IPS-15b (cell line): ENCODE measurements around the gene PAM16.
"Not testable (repeated sequence)": the region's sequence is repeated elsewhere in the genome, so short reads cannot be mapped to it uniquely, and the experiment has no call there.

Experiments
- H3K27me3 ChIP-seq: one replicate; pipeline ENCODE4 v1.6.1; 2013; ENCODE audit warnings: low read length; ENCODE audit not compliant: control insufficient read depth, insufficient read depth
- H3K36me3 ChIP-seq: one replicate; pipeline ENCODE4 v1.6.1; 2013; ENCODE audit warnings: low read length; ENCODE audit not compliant: control insufficient read depth, insufficient read depth
- H3K4me1 ChIP-seq: one replicate; pipeline ENCODE4 v1.6.1; 2013; ENCODE audit warnings: mild to moderate bottlenecking, low read length; ENCODE audit not compliant: control insufficient read depth, insufficient read depth
- H3K4me3 ChIP-seq: one replicate; pipeline ENCODE4 v1.5.1; 2013; ENCODE audit warnings: low read depth, low read length
- H3K9ac ChIP-seq: one replicate; pipeline ENCODE4 v1.6.1; 2013; ENCODE audit warnings: low read depth, mild to moderate bottlenecking, low read length
- H3K9me3 ChIP-seq: one replicate; pipeline ENCODE4 v1.6.1; 2013; ENCODE audit warnings: mild to moderate bottlenecking, low read length; ENCODE audit not compliant: control insufficient read depth, insufficient read depth

Gene PAM16

DNA sequence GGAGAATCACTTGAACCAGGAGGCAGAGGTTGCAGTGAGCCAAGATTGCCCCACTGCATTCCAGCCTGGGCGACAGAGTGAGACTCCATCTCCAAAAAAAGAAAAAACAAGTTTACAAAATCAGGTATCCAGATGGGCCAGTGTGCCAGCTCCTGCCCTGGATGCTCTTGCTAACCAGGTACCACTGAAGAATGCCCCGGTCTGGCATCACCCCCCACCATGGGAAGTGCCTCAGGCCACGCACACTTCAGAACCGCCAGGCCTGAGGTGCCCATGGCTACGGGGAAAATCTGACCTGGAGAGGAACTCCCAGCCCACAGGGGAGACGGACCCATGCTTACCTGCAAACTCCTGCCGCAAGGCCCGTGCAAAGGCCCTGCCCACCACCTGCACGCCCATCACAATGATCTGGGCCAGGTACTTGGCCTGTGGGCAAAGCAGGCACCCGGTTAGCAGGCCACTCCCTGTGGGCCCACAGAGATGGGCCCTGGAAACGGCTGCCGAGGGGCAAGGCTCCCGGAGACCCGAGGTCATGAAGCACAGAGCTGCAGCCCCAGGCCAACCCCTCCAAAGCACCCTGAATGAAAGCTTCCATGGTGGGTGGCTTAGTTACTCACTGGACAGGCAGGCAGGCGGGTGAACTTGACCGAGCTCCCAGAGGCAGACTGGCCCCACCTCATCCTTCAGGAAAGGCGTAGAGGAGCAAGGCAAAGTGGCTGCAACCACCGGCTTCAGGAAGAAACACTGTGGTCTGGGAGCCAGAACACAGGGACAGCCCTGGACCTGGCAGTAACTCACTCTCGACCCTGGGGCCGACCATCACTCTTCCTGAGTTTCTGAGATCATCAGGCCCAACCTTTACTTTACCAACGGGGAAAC, 8.0 kb downstream of the PAM16 start:
- no peaks in the 10 kb centered on the region for H3K9me3 ChIP-seq
- no peak overlapping the region for H3K4me3 ChIP-seq
- no peaks in the 10 kb centered on the region for H3K27me3 ChIP-seq
- H3K4me1 ChIP-seq, result no peaks in the 10 kb centered on the region
- H3K9ac ChIP-seq, result no peak overlapping the region
- H3K36me3 ChIP-seq, result peaks cover 29% of the 10 kb centered on the region

DNA sequence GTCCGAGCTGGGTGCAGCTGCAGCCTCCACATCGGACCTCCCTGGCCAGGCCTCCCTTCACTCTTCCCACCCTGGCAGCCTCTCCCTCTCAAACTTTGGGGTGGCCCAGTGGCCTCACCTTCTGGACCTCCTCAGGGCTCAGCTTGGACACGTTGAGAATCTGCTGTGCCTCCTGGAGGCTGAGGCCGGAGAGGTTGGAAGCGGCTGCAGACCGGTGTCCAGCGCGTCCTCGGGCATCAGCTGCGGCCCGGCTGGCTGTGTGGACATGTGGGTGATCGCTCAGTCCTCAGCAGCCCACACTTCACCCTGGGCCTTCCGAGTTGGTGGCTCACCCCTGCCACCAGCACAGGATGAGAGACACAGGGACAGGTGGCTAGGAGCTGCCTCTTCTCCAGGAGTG, 9.9 kb downstream of the PAM16 start:
- H3K27me3 ChIP-seq, result no peaks in the 10 kb centered on the region
- no peaks in the 10 kb centered on the region for H3K9me3 ChIP-seq
- no peak overlapping the region for H3K4me3 ChIP-seq
- no peaks in the 10 kb centered on the region for H3K4me1 ChIP-seq
- peaks cover 33% of the 10 kb centered on the region for H3K36me3 ChIP-seq
- no peak overlapping the region for H3K9ac ChIP-seq

DNA sequence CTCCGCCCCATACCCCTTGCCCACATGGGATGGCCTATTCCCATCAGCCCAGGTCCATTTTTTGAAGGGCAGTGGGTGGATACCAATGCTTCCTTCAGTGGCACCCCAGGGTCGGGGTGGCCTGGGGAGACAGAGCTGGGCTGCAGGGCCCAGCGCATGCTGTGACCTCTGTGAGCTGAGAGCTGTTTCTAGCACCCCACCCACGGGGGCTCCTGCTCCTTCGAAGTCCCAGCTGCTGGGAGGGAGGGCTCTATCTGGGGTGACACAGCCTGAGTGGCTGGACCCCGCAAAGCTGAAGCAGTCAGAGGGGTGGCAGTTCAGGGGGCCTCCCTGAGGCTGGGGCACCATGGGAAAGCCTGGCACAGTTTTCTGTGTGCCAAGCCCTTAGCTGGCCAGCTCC, 10.7 kb downstream of the PAM16 start:
- H3K4me1 ChIP-seq, result no peaks in the 10 kb centered on the region
- H3K9ac ChIP-seq, result no peak overlapping the region
- H3K4me3 ChIP-seq, result no peak overlapping the region
- no peaks in the 10 kb centered on the region for H3K27me3 ChIP-seq
- H3K36me3 ChIP-seq, result peaks cover 37% of the 10 kb centered on the region
- H3K9me3 ChIP-seq, result no peaks in the 10 kb centered on the region

DNA sequence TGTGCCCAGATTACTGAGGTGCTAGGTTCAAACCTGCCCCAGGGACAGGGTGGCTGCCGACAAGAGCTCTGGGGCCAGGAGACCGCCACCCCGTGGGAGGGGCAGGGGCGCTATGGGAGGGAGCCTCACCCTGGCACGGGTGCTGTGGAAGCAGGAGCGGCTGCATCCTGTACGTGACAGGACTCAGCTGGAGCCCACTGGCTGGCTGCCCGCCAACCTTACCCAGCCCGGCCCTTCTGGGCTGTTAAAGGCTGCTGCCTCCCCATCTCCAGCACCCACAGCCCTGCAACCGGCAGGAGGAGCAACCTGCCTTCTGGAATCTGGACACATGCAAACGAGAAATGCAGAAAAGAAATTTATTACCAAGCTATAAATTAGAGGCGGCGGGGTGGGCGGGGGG, 11.2 kb downstream of the PAM16 start:
- no peaks in the 10 kb centered on the region for H3K4me1 ChIP-seq
- peaks cover 35% of the 10 kb centered on the region for H3K36me3 ChIP-seq
- no peak overlapping the region for H3K9ac ChIP-seq
- H3K4me3 ChIP-seq, result no peak overlapping the region
- no peaks in the 10 kb centered on the region for H3K27me3 ChIP-seq
- H3K9me3 ChIP-seq, result no peaks in the 10 kb centered on the region

DNA sequence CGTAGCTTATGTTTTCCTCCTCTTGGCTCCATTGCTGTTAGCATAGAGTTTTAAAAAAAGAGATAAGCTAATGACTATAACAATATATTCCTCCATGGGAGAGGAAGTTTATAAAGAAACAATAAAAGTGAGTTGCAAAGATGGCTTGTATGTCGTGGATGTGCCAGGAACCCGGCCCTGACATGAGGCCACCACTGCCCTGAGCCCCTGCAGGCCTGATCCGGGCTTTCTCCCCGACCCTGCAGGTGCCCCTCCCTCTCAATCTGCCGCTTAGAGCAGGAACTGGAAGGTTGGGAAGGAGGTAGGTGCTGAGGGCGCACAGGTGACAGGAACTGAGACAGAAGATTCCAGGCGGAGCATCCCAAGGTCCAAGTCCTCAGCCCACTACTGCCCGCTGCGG, 11.7 kb downstream of the PAM16 start:
- Histone ChIP-seq H3K36me3 (peaks cover 36% of the 10 kb centered on the region), H3K4me1 (no peaks in the 10 kb centered on the region), H3K4me3 (no peak overlapping the region), H3K27me3 (no peaks in the 10 kb centered on the region), H3K9ac (no peak overlapping the region), H3K9me3 (no peaks in the 10 kb centered on the region)

DNA sequence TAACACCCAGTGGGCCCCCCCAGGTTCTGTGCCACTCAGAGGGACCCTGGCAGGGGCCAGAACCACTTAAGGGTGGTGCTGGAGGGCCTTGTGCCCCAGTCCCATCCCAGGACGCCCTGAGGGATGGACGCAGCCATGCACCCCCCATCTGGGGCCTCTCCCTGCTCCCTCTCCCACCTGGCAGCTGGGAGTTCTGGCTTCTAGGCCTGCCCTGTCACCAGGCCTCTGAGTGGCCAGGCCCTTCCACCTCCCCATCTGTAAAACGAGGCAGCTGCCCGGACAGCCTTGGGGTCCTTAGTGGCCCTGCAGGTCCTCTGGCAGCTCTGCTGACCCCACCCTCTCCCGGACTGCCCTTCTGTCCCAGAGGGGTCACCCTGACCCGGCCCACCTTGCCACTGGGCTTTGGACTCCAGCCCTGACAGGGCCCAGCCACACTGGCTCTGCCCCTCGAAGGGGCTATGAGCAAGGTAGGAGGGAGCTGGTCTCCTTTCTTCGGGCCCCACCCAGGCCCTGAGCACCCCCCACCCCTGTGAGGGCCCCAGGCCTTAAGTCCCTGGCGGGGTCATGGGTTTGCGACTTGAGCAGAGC, 12.3 kb downstream of the PAM16 start:
- Histone ChIP-seq H3K36me3 (peaks cover 36% of the 10 kb centered on the region), H3K9ac (no peak overlapping the region), H3K27me3 (no peaks in the 10 kb centered on the region)

DNA sequence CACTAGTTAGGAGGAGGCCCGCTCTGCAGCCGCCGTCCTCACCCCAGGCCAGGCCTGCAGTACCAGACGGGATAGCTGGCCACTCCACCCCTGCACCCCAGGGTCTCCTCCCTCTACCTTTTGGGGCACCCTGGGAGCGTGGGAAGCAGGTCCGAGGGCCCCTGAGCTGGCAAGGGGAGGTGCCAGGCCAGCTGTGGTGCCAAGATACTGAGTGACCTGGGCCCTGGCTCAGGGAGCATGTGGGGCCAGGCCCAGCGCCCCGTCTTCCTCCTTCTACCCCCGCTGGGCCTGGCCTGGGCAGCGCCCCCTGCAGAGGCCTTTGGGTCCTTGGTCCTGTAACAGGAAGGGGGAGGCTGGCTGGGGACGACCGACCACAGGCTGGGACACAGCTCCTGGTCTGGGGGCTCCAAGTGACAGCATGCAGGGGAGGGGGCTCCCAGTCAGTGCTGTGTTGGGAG, 13.0 kb downstream of the PAM16 start:
- H3K36me3 ChIP-seq, result peaks cover 36% of the 10 kb centered on the region

More for the DNA sequence above, 12.3 kb downstream of the PAM16 start:
- Histone ChIP-seq H3K9me3 (no peaks in the 10 kb centered on the region), H3K4me1 (no peaks in the 10 kb centered on the region), H3K4me3 (no peak overlapping the region)

DNA sequence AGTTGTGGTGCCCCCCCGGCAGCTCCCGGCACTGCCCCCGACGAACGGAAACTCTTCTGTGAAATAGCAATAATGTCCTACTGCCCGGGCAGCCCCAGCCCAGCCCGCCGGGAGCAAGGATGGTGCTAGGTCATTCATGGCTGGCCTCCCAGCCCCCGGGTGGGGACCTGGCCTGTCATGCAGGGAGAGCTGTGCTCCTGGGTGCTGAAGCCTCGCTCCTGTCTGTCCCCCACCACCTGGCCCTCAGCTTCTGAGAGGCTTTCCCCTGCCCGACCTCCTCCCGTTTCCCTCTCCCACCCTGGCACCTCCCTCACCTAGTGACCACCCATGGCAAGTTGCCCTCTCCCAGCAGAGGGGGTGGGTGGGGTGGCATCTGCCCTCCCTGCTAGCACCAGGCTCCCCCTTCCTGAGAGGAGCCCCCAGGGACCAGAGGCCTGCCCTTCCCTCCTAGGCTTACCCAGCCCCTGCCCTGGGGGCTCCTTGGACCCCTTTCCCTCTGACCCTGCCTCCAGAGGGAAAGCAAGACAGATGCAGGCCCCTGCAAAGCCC, 13.5 kb downstream of the PAM16 start:
- no peak overlapping the region for H3K9ac ChIP-seq
- H3K36me3 ChIP-seq, result peaks cover 36% of the 10 kb centered on the region
- no peak overlapping the region for H3K4me3 ChIP-seq
- no peaks in the 10 kb centered on the region for H3K27me3 ChIP-seq
- no peaks in the 10 kb centered on the region for H3K4me1 ChIP-seq
- H3K9me3 ChIP-seq, result no peaks in the 10 kb centered on the region

More for the DNA sequence above, 13.0 kb downstream of the PAM16 start:
- no peak overlapping the region for H3K9ac ChIP-seq
- no peaks in the 10 kb centered on the region for H3K4me1 ChIP-seq
- no peaks in the 10 kb centered on the region for H3K27me3 ChIP-seq
- H3K4me3 ChIP-seq, result no peak overlapping the region
- no peaks in the 10 kb centered on the region for H3K9me3 ChIP-seq

DNA sequence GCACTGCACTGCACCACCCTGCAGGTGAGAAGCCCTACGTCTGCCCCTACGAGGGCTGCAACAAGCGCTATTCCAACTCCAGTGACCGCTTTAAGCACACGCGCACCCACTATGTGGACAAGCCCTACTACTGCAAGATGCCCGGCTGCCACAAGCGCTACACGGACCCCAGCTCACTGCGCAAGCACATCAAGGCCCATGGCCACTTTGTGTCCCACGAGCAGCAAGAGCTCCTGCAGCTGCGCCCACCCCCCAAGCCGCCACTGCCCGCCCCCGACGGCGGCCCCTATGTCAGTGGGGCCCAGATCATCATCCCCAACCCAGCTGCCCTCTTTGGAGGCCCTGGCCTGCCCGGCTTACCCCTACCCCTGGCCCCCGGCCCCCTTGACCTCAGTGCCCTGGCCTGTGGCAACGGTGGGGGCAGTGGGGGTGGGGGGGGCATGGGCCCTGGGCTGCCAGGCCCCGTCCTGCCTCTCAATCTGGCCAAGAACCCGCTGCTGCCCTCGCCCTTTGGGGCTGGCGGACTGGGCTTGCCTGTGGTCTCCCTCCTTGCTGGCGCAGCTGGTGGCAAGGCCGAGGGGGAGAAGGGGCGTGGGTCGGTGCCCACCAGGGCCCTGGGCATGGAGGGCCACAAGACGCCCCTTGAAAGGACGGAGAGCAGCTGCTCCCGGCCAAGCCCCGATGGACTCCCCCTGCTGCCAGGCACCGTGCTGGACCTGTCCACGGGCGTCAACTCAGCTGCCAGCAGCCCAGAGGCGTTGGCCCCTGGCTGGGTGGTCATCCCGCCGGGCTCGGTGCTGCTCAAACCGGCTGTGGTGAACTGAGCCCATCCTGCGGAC, 14.2 kb downstream of the PAM16 start:
- Histone ChIP-seq H3K4me3 (no peak overlapping the region), H3K9me3 (no peaks in the 10 kb centered on the region), H3K9ac (peak overlapping the region; percentile 12), H3K36me3 (peaks cover 40% of the 10 kb centered on the region), H3K27me3 (no peaks in the 10 kb centered on the region), H3K4me1 (no peaks in the 10 kb centered on the region)

DNA sequence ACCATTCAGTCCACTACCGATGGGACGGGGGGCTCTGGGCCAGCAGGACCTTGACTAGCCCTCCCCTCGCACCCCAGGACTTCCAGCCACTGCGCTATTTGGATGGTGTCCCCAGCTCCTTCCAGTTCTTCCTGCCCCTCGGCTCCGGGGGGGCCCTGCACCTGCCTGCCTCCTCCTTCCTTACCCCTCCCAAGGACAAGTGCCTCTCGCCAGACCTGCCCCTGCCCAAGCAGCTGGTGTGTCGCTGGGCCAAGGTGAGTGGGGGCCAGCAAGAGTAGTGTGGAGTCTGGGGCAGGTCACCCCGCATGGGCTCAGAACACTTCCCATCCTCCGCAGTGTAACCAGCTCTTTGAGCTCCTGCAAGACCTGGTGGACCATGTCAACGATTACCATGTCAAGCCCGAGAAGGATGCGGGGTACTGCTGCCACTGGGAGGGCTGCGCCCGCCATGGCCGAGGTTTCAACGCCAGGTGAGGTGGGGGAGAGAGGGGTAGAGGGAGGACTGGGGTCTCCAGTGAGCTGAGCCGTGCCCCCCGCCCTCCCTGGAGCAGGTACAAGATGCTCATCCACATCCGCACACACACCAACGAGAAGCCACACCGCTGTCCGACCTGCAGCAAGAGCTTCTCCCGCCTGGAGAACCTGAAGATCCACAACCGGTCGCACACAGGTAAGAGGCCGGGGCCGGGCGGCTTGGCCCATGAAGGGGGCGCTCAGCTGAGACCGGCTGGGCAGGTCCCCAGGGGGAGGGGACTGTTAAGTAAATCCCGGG, 16.2 kb downstream of the PAM16 start:
- H3K4me1 ChIP-seq, result no peaks in the 10 kb centered on the region
- H3K27me3 ChIP-seq, result no peaks in the 10 kb centered on the region
- peaks cover 27% of the 10 kb centered on the region for H3K36me3 ChIP-seq
- no peaks in the 10 kb centered on the region for H3K9me3 ChIP-seq
- H3K4me3 ChIP-seq, result no peak overlapping the region
- no peak overlapping the region for H3K9ac ChIP-seq

DNA sequence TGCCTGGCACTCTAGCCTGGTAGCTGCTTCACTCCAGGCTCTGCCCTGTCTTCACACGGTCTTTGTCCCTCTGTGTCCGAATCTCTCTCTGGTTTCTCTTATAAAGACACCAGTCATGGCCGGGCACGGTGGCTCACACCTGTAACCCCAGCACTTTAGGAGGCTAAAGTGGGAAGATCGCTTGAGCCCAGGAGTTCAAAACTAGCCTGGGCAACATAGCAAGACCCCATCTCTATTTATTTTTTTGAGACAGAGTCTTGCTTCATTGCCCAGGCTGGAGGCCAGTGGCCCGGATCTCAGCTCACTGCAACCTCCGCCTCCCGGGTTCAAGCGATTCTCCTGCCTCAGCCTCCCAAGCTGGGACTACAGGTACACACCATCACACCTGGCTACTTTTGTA, 17.4 kb downstream of the PAM16 start:
- not testable (repeated sequence) for H3K4me3 ChIP-seq, H3K9ac ChIP-seq, H3K27me3 ChIP-seq, H3K4me1 ChIP-seq, H3K9me3 ChIP-seq
- peaks cover 23% of the 10 kb centered on the region for H3K36me3 ChIP-seq
